ENCODE results near the gene COL6A1.

COL6A1 gene

GRCh38 chr21:45981151-45982091 lies at the start of gene COL6A1:
Gene COL6A1 (plus strand): TSS chr21:45981770. CDS start chr21:45981851, 81 bp downstream.
- Histone ChIP-seq H3K9ac (ENCODE audit: low read length) (peak within 1 kb of the TSS; percentile 56), H3K4me3 (ENCODE audit: low read length) (peak within 1 kb of the TSS; percentile 64), H3K9me3 (ENCODE audit: control insufficient read depth, low read depth, low read length) (no peaks in the 10 kb centered on the region), H3K27ac (ENCODE audit: low read length) (no peak within 1 kb of the TSS), H3K36me3 (ENCODE audit: control insufficient read depth, low read depth, low read length) (peaks cover 16% of the 10 kb centered on the region), H3K27me3 (ENCODE audit: control insufficient read depth, insufficient read depth, low read length) (peaks cover 25% of the 10 kb centered on the region), H3K4me1 (ENCODE audit: control insufficient read depth, low read depth, low read length) (peaks cover 3% of the 10 kb centered on the region)

- no peak overlapping the region for H3K4me3 ChIP-seq (ENCODE audit: low read length)
- H3K27me3 ChIP-seq (ENCODE audit: control insufficient read depth, insufficient read depth, low read length) = peaks cover 3% of the 10 kb centered on the region
- H3K4me1 ChIP-seq (ENCODE audit: control insufficient read depth, low read depth, low read length) = no peaks in the 10 kb centered on the region
- peaks cover 8% of the 10 kb centered on the region for H3K9me3 ChIP-seq (ENCODE audit: control insufficient read depth, low read depth, low read length)
- H3K27ac ChIP-seq (ENCODE audit: low read length) = no peak overlapping the region
- no peaks in the 10 kb centered on the region for H3K36me3 ChIP-seq (ENCODE audit: control insufficient read depth, low read depth, low read length)
- no peak overlapping the region for H3K9ac ChIP-seq (ENCODE audit: low read length)
These were observed 48.6 kb upstream of the COL6A1 start for GRCh38 chr21:45932922-45933502.

GRCh38 chr21:45934085-45934484 lies 47.5 kb upstream of the COL6A1 start:
- peaks cover 8% of the 10 kb centered on the region for H3K9me3 ChIP-seq (ENCODE audit: control insufficient read depth, low read depth, low read length)
- no peak overlapping the region for H3K27ac ChIP-seq (ENCODE audit: low read length)
- H3K27me3 ChIP-seq (ENCODE audit: control insufficient read depth, insufficient read depth, low read length) = peaks cover 3% of the 10 kb centered on the region
- H3K4me1 ChIP-seq (ENCODE audit: control insufficient read depth, low read depth, low read length) = no peaks in the 10 kb centered on the region
- H3K4me3 ChIP-seq (ENCODE audit: low read length) = no peak overlapping the region
- no peaks in the 10 kb centered on the region for H3K36me3 ChIP-seq (ENCODE audit: control insufficient read depth, low read depth, low read length)
- H3K9ac ChIP-seq (ENCODE audit: low read length) = no peak overlapping the region

- Histone ChIP-seq H3K27me3 (ENCODE audit: control insufficient read depth, insufficient read depth, low read length) (peaks cover 3% of the 10 kb centered on the region), H3K4me3 (ENCODE audit: low read length) (no peak overlapping the region), H3K27ac (ENCODE audit: low read length) (no peak overlapping the region), H3K4me1 (ENCODE audit: control insufficient read depth, low read depth, low read length) (no peaks in the 10 kb centered on the region), H3K9me3 (ENCODE audit: control insufficient read depth, low read depth, low read length) (peaks cover 8% of the 10 kb centered on the region), H3K9ac (ENCODE audit: low read length) (no peak overlapping the region), H3K36me3 (ENCODE audit: control insufficient read depth, low read depth, low read length) (no peaks in the 10 kb centered on the region)
These were observed 47.0 kb upstream of the COL6A1 start for GRCh38 chr21:45934554-45934953.

GRCh38 chr21:45935628-45936027 lies 45.9 kb upstream of the COL6A1 start:
- H3K4me3 ChIP-seq (ENCODE audit: low read length) = no peak overlapping the region
- H3K36me3 ChIP-seq (ENCODE audit: control insufficient read depth, low read depth, low read length) = no peaks in the 10 kb centered on the region
- H3K9me3 ChIP-seq (ENCODE audit: control insufficient read depth, low read depth, low read length) = peaks cover 8% of the 10 kb centered on the region
- peaks cover 3% of the 10 kb centered on the region for H3K27me3 ChIP-seq (ENCODE audit: control insufficient read depth, insufficient read depth, low read length)
- H3K27ac ChIP-seq (ENCODE audit: low read length) = no peak overlapping the region
- H3K4me1 ChIP-seq (ENCODE audit: control insufficient read depth, low read depth, low read length) = no peaks in the 10 kb centered on the region
- H3K9ac ChIP-seq (ENCODE audit: low read length) = no peak overlapping the region

GRCh38 chr21:45937721-45938452 lies 43.7 kb upstream of the COL6A1 start:
- no peak overlapping the region for H3K9ac ChIP-seq (ENCODE audit: low read length)
- H3K9me3 ChIP-seq (ENCODE audit: control insufficient read depth, low read depth, low read length) = peaks cover 8% of the 10 kb centered on the region
- no peak overlapping the region for H3K27ac ChIP-seq (ENCODE audit: low read length)
- no peaks in the 10 kb centered on the region for H3K27me3 ChIP-seq (ENCODE audit: control insufficient read depth, insufficient read depth, low read length)
- no peaks in the 10 kb centered on the region for H3K36me3 ChIP-seq (ENCODE audit: control insufficient read depth, low read depth, low read length)
- no peaks in the 10 kb centered on the region for H3K4me1 ChIP-seq (ENCODE audit: control insufficient read depth, low read depth, low read length)
- H3K4me3 ChIP-seq (ENCODE audit: low read length) = no peak overlapping the region

- Histone ChIP-seq H3K27me3 (ENCODE audit: control insufficient read depth, insufficient read depth, low read length) (no peaks in the 10 kb centered on the region), H3K4me1 (ENCODE audit: control insufficient read depth, low read depth, low read length) (no peaks in the 10 kb centered on the region), H3K36me3 (ENCODE audit: control insufficient read depth, low read depth, low read length) (no peaks in the 10 kb centered on the region), H3K9me3 (ENCODE audit: control insufficient read depth, low read depth, low read length) (peaks cover 8% of the 10 kb centered on the region), H3K4me3 (ENCODE audit: low read length) (no peak overlapping the region), H3K9ac (ENCODE audit: low read length) (no peak overlapping the region), H3K27ac (ENCODE audit: low read length) (no peak overlapping the region)
These were observed 43.2 kb upstream of the COL6A1 start for GRCh38 chr21:45938453-45938755.

- Histone ChIP-seq H3K9ac (ENCODE audit: low read length) (no peak overlapping the region), H3K27ac (ENCODE audit: low read length) (no peak overlapping the region), H3K4me3 (ENCODE audit: low read length) (no peak overlapping the region), H3K36me3 (ENCODE audit: control insufficient read depth, low read depth, low read length) (no peaks in the 10 kb centered on the region), H3K27me3 (ENCODE audit: control insufficient read depth, insufficient read depth, low read length) (no peaks in the 10 kb centered on the region), H3K9me3 (ENCODE audit: control insufficient read depth, low read depth, low read length) (peaks cover 8% of the 10 kb centered on the region), H3K4me1 (ENCODE audit: control insufficient read depth, low read depth, low read length) (no peaks in the 10 kb centered on the region)
These were observed 42.6 kb upstream of the COL6A1 start for GRCh38 chr21:45938811-45939520.

GRCh38 chr21:45939521-45940045 lies 42.0 kb upstream of the COL6A1 start:
- Histone ChIP-seq H3K36me3 (ENCODE audit: control insufficient read depth, low read depth, low read length) (no peaks in the 10 kb centered on the region), H3K9ac (ENCODE audit: low read length) (no peak overlapping the region), H3K27me3 (ENCODE audit: control insufficient read depth, insufficient read depth, low read length) (no peaks in the 10 kb centered on the region), H3K4me1 (ENCODE audit: control insufficient read depth, low read depth, low read length) (no peaks in the 10 kb centered on the region), H3K4me3 (ENCODE audit: low read length) (no peak overlapping the region), H3K27ac (ENCODE audit: low read length) (no peak overlapping the region), H3K9me3 (ENCODE audit: control insufficient read depth, low read depth, low read length) (peaks cover 8% of the 10 kb centered on the region)

GRCh38 chr21:45940091-45940490 lies 41.5 kb upstream of the COL6A1 start:
- Histone ChIP-seq H3K4me3 (ENCODE audit: low read length) (no peak overlapping the region), H3K36me3 (ENCODE audit: control insufficient read depth, low read depth, low read length) (no peaks in the 10 kb centered on the region), H3K27ac (ENCODE audit: low read length) (no peak overlapping the region), H3K9me3 (ENCODE audit: control insufficient read depth, low read depth, low read length) (peaks cover 8% of the 10 kb centered on the region), H3K27me3 (ENCODE audit: control insufficient read depth, insufficient read depth, low read length) (no peaks in the 10 kb centered on the region), H3K9ac (ENCODE audit: low read length) (no peak overlapping the region), H3K4me1 (ENCODE audit: control insufficient read depth, low read depth, low read length) (no peaks in the 10 kb centered on the region)
